IMR-90 (cell line): Measurements from ENCODE around the gene SIM1.

Experiments
- BHLHE40 ChIP-seq: fragments of 150-350 bp; IDR thresholded peaks from 2 replicates; pipeline ENCODE4 v1.6.1; 2016; ENCODE audit warnings: mild to moderate bottlenecking, low read depth, low read length
- CHD1 ChIP-seq: IDR thresholded peaks from 2 replicates; pipeline ENCODE4 v1.6.1; 2012; ENCODE audit warnings: low read depth, low read length, improper control_type of control experiment
- FOS ChIP-seq: fragments of 150-350 bp; IDR thresholded peaks from 2 replicates; pipeline ENCODE4 v1.6.1; 2016; ENCODE audit warnings: low read depth, low read length
- MAFK ChIP-seq: IDR thresholded peaks from 2 replicates; pipeline ENCODE4 v1.6.1; 2012; ENCODE audit warnings: low read depth, low read length, improper control_type of control experiment
- MAZ ChIP-seq: IDR thresholded peaks from 2 replicates; pipeline ENCODE4 v1.6.1; 2012; ENCODE audit warnings: low read depth, mild to moderate bottlenecking, low read length, improper control_type of control experiment, moderate library complexity, borderline replicate concordance
- MXI1 ChIP-seq: IDR thresholded peaks from 2 replicates; pipeline ENCODE4 v1.6.1; 2012; ENCODE audit warnings: low read depth, mild to moderate bottlenecking, low read length, moderate library complexity, borderline replicate concordance
- NFE2L2 ChIP-seq: fragments of 150-350 bp; IDR thresholded peaks from 2 replicates; pipeline ENCODE4 v1.6.1; 2016; ENCODE audit warnings: low read depth, mild to moderate bottlenecking, low read length
- POLR2A ChIP-seq: IDR thresholded peaks from 2 replicates; pipeline ENCODE4 v1.6.1; 2012; ENCODE audit warnings: mild to moderate bottlenecking, low read depth, low read length
- RAD21 ChIP-seq: IDR thresholded peaks from 2 replicates; pipeline ENCODE4 v1.6.1; 2012; ENCODE audit warnings: low read length, improper control_type of control experiment
- RFX5 ChIP-seq: IDR thresholded peaks from 2 replicates; pipeline ENCODE4 v1.8.0; 2012; ENCODE audit warnings: low read depth, mild to moderate bottlenecking, low read length, moderate library complexity
- SMC3 ChIP-seq: fragments of 150-350 bp; IDR thresholded peaks from 2 replicates; pipeline ENCODE4 v1.6.1; 2016; ENCODE audit warnings: low read depth, mild to moderate bottlenecking, antibody characterized with exemption, low read length, moderate library complexity
- TF ChIP-seq, protein P1 (sequence below): conservative IDR thresholded peaks from 2 replicates; pipeline ENCODE4 v1.5.1; 2012; ENCODE audit warnings: mild to moderate bottlenecking, low read depth, low read length, improper control_type of control experiment
- TF ChIP-seq, protein P2 (sequence below): fragments of 150-350 bp; IDR thresholded peaks from 2 replicates; pipeline ENCODE4 v1.6.1; 2016; ENCODE audit warnings: low read depth, mild to moderate bottlenecking, low read length, moderate library complexity, borderline replicate concordance
- TF ChIP-seq, protein P3 (sequence below): fragments of 150-350 bp; IDR thresholded peaks from 2 replicates; pipeline ENCODE4 v1.6.1; 2017; ENCODE audit warnings: mild to moderate bottlenecking, antibody characterized with exemption, low read length, low read depth

GRCh38 chr6:100458841-100459591 is 5.7 kb downstream of the SIM1 start:
- TF ChIP-seq RFX5 (no peak), SMC3 (no peak), POLR2A (no peak), FOS (no peak), NFE2L2 (no peak), MAFK (no peak), MXI1 (no peak), CHD1 (no peak), MAZ (no peak), RAD21 (no peak), BHLHE40 (no peak)
- TF ChIP-seq, protein P1, sequence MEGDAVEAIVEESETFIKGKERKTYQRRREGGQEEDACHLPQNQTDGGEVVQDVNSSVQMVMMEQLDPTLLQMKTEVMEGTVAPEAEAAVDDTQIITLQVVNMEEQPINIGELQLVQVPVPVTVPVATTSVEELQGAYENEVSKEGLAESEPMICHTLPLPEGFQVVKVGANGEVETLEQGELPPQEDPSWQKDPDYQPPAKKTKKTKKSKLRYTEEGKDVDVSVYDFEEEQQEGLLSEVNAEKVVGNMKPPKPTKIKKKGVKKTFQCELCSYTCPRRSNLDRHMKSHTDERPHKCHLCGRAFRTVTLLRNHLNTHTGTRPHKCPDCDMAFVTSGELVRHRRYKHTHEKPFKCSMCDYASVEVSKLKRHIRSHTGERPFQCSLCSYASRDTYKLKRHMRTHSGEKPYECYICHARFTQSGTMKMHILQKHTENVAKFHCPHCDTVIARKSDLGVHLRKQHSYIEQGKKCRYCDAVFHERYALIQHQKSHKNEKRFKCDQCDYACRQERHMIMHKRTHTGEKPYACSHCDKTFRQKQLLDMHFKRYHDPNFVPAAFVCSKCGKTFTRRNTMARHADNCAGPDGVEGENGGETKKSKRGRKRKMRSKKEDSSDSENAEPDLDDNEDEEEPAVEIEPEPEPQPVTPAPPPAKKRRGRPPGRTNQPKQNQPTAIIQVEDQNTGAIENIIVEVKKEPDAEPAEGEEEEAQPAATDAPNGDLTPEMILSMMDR, result no peak
- TF ChIP-seq, protein P2, sequence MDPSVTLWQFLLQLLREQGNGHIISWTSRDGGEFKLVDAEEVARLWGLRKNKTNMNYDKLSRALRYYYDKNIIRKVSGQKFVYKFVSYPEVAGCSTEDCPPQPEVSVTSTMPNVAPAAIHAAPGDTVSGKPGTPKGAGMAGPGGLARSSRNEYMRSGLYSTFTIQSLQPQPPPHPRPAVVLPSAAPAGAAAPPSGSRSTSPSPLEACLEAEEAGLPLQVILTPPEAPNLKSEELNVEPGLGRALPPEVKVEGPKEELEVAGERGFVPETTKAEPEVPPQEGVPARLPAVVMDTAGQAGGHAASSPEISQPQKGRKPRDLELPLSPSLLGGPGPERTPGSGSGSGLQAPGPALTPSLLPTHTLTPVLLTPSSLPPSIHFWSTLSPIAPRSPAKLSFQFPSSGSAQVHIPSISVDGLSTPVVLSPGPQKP, result no peak
- TF ChIP-seq, protein P3, sequence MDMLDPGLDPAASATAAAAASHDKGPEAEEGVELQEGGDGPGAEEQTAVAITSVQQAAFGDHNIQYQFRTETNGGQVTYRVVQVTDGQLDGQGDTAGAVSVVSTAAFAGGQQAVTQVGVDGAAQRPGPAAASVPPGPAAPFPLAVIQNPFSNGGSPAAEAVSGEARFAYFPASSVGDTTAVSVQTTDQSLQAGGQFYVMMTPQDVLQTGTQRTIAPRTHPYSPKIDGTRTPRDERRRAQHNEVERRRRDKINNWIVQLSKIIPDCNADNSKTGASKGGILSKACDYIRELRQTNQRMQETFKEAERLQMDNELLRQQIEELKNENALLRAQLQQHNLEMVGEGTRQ, result no peak
